ENCODE measurements around the gene SASH1.

DNA sequence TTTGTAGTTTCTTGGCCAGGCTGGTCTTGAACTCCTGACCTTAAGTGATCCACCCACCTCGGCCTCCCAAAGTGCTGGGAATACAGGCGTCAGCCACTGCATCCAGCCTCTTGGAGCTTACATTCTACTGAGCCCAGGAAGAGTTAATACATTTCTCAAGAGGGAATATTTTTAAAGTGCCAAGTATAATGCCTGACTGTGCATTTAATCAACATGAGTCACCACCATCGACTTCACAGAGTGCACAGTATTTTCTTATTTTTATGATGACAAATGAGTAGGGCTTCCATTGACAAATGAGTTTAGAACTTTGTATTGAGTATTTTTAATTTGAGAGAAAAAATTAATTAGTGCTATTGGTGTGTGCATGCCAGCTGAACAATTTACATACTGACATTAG, 72.2 kb downstream of the SASH1 start:
- TF ChIP-seq CTCF (conservative IDR thresholded peaks at IDR 0.05; ENCODE audit: low read depth, low read length) (no peak), EZH2 (IDR thresholded peaks at IDR 0.05; ENCODE audit: borderline replicate concordance, low read depth, low read length, poor library complexity, severe bottlenecking) (no peak)

Measured in A673 (cell line).